ENCODE data around the gene IPO13.

DNA sequence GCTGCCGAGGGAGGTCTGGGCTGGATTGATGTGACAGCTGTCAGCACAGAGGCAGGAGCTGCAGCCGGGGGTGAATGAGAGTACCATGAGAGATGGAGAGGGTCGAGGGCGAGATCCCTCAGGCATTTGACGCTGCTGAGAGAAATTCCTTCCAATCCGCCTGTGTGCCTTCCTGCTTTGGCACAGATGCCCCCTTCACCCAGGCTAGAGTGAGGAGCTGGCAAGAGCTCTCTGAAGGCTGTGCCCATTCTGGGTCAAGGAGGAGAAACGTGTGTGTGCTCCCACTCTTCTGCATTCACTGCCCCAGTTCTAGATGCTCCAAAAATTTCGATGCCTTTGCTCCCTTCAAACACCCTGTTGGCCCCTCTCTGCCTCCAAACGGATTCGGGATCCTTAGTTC lies 8.4 kb upstream of the IPO13 start:
- TF ChIP-seq POLR2A (IDR thresholded peaks at IDR 0.05; ENCODE audit: low read depth, low read length) (no peak), EZH2 (IDR thresholded peaks at IDR 0.05; ENCODE audit: borderline replicate concordance, control insufficient read depth, low read depth, low read length) (no peak), NFIC (IDR thresholded peaks at IDR 0.05; ENCODE audit: low read depth, low read length) (no peak), NFYA (IDR thresholded peaks at IDR 0.05; ENCODE audit: borderline replicate concordance, low read depth, low read length) (no peak), ATF3 (IDR thresholded peaks at IDR 0.05; ENCODE audit: borderline replicate concordance, extremely low read depth, low read depth, low read length) (no peak), JUND (IDR thresholded peaks at IDR 0.05; ENCODE audit: low read depth, low read length) (no peak), CTCF (IDR thresholded peaks at IDR 0.05 in 2 of 3, conservative IDR thresholded peaks at IDR 0.05 in 1 of 3; ENCODE audit: control insufficient read depth in 2 of 3, extremely low read depth in 1 of 3, insufficient read depth in 1 of 3, low read depth in 3 of 3, low read length in 3 of 3) (no peak)

Data from GM12878 (cell line).